ENCODE results near the gene TCHH.

DNA sequence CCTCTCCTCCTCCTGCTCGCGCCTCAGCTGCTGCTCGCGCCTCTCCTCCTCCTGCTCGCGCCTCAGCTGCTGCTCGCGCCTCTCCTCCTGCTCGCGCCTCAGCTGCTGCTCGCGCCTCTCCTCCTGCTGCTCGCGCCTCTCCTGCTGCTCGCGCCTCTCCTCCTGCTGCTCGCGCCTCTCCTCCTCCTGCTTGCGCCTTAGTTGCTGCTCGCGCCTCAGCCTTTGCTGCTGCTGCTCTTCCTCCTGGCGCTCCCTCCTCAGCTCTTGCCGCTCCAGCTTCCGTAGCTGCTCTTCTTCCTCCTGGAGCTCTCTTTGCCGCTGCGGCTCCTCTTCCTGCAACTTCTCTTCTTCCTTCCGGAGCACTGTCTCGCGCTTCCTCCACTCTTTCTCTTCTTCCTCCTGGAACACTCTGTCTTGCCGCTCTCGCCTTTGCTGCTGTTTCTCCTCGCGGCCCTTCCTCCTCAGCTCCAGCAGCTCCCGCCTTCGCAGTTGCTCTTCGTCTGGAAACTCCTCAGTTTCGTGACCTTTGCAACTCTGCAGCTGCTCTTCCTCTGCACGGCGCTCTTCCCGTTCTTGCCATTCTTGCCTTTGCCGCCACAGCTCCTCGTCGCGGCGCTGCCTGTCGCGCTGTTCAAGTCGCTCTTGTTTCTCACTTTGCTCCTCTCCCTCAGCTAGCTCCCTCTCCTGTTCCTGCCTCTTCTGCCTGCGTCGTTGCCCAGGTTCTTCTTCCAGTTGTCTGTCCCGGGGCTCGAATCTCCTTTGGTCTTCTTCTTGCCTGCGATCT is 3.0 kb downstream of the TCHH start:
- TF ChIP-seq POLR2A (IDR thresholded peaks at IDR 0.05): no peak
- TF ChIP-seq, protein P1, sequence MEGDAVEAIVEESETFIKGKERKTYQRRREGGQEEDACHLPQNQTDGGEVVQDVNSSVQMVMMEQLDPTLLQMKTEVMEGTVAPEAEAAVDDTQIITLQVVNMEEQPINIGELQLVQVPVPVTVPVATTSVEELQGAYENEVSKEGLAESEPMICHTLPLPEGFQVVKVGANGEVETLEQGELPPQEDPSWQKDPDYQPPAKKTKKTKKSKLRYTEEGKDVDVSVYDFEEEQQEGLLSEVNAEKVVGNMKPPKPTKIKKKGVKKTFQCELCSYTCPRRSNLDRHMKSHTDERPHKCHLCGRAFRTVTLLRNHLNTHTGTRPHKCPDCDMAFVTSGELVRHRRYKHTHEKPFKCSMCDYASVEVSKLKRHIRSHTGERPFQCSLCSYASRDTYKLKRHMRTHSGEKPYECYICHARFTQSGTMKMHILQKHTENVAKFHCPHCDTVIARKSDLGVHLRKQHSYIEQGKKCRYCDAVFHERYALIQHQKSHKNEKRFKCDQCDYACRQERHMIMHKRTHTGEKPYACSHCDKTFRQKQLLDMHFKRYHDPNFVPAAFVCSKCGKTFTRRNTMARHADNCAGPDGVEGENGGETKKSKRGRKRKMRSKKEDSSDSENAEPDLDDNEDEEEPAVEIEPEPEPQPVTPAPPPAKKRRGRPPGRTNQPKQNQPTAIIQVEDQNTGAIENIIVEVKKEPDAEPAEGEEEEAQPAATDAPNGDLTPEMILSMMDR (IDR thresholded peaks at IDR 0.05): no peak
